SK-N-SH (cell line): Measurements from ENCODE around the gene COL4A2.

ENCODE experiments used
- GABPA ChIP-seq: IDR thresholded peaks from 2 replicates; pipeline ENCODE4 v1.4.0; 2012; ENCODE audit warnings: low read depth, mild to moderate bottlenecking
- JUND ChIP-seq: IDR thresholded peaks from 2 replicates; pipeline ENCODE4 v1.4.0; 2012
- MAX ChIP-seq: IDR thresholded peaks from 2 replicates; pipeline ENCODE4 v1.4.0; 2012; ENCODE audit warnings: low read depth
- RAD21 ChIP-seq: IDR thresholded peaks from 2 replicates; pipeline ENCODE4 v1.6.1; 2012; ENCODE audit warnings: mild to moderate bottlenecking, low read length
- REST ChIP-seq: IDR thresholded peaks from 2 replicates; pipeline ENCODE4 v1.6.1; 2012; ENCODE audit warnings: mild to moderate bottlenecking, low read depth, low read length, moderate library complexity
- RFX5 ChIP-seq: IDR thresholded peaks from 2 replicates; pipeline ENCODE4 v1.6.1; 2012; ENCODE audit warnings: mild to moderate bottlenecking, improper control_type of control experiment, low read length
- SMC3 ChIP-seq: IDR thresholded peaks from 2 replicates; pipeline ENCODE4 v1.6.1; 2012; ENCODE audit warnings: low read depth, low read length, improper control_type of control experiment
- TEAD4 ChIP-seq: IDR thresholded peaks from 2 replicates; pipeline ENCODE4 v1.4.0; 2012; ENCODE audit warnings: mild to moderate bottlenecking, borderline replicate concordance; ENCODE audit not compliant: insufficient read depth
- YY1 ChIP-seq: IDR thresholded peaks from 2 replicates; pipeline ENCODE4 v1.4.0; 2012; ENCODE audit warnings: low read depth, mild to moderate bottlenecking
- TF ChIP-seq, protein P1 (sequence below): fragments of 200-600 bp; sonication (generic); IDR thresholded peaks from 2 replicates; pipeline ENCODE4 v1.6.1; 2017; ENCODE audit warnings: antibody characterized with exemption, mild to moderate bottlenecking, moderate library complexity

- no peak for TF ChIP-seq TEAD4
- TF ChIP-seq, protein P1, sequence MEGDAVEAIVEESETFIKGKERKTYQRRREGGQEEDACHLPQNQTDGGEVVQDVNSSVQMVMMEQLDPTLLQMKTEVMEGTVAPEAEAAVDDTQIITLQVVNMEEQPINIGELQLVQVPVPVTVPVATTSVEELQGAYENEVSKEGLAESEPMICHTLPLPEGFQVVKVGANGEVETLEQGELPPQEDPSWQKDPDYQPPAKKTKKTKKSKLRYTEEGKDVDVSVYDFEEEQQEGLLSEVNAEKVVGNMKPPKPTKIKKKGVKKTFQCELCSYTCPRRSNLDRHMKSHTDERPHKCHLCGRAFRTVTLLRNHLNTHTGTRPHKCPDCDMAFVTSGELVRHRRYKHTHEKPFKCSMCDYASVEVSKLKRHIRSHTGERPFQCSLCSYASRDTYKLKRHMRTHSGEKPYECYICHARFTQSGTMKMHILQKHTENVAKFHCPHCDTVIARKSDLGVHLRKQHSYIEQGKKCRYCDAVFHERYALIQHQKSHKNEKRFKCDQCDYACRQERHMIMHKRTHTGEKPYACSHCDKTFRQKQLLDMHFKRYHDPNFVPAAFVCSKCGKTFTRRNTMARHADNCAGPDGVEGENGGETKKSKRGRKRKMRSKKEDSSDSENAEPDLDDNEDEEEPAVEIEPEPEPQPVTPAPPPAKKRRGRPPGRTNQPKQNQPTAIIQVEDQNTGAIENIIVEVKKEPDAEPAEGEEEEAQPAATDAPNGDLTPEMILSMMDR = no peak
- no peak for TF ChIP-seq SMC3
- TF ChIP-seq RFX5 = no peak
- no peak for TF ChIP-seq REST
- no peak for TF ChIP-seq GABPA
- no peak for TF ChIP-seq JUND
- TF ChIP-seq MAX = no peak
- no peak for TF ChIP-seq YY1
- no peak for TF ChIP-seq RAD21
Measured at GRCh38 chr13:110554946-110555345, 247.9 kb downstream of the COL4A2 start.
